Psoas muscle (tissue), 8 donors: ENCODE measurements around the gene ZP1. TPM values are rescaled to one million over a fixed set of nuclear protein-coding genes. Genes with fewer than 3 reads are reported as not detected.

Source experiments
- ATAC-seq, 4 donors: fragments of 200-7000 bp; cut with Tn5 transposase; one replicate each; pipeline ENCODE4 v1.9.1; 2020; ENCODE audit warnings: moderate library complexity in 3 of 4, mild to moderate bottlenecking in 2 of 4
- DNase-seq, 2 donors: peaks; one replicate each; pipeline ENCODE4 v3.0.0-alpha.2; 2020
- H3K27ac ChIP-seq: fragments of 200-600 bp; one replicate; pipeline ENCODE4 v1.8.0; 2022
- H3K27me3 ChIP-seq, 3 donors: fragments of 200-600 bp in 1 of 3; one replicate each; pipeline versions ENCODE4 v1.6.1 to v1.8.0; 2013 to 2022; ENCODE audit warnings: low read length in 2 of 3, mild to moderate bottlenecking in 2 of 3, moderate library complexity in 1 of 3; ENCODE audit not compliant: insufficient read depth in 3 of 3
- H3K36me3 ChIP-seq, 2 donors: fragments of 200-600 bp in 1 of 2; one replicate each; pipeline versions ENCODE4 v1.6.1 to v1.8.0; 2013 to 2022; ENCODE audit warnings: low read depth in 1 of 2, mild to moderate bottlenecking in 1 of 2, moderate library complexity in 1 of 2; ENCODE audit not compliant: insufficient read depth in 1 of 2
- H3K4me1 ChIP-seq: fragments of 200-600 bp; one replicate; pipeline ENCODE4 v1.8.0; 2022
- H3K4me3 ChIP-seq: fragments of 200-600 bp; one replicate; pipeline ENCODE4 v1.8.0; 2022; ENCODE audit warnings: mild to moderate bottlenecking
- H3K9me3 ChIP-seq: fragments of 200-600 bp; one replicate; pipeline ENCODE4 v1.8.0; 2022
- CTCF ChIP-seq: fragments of 200-600 bp; IDR thresholded peaks from one replicate; pipeline ENCODE4 v1.8.0; 2022; ENCODE audit warnings: antibody characterized with exemption
- WGBS, 3 donors: extraction: QIAGEN DNeasy Blood & Tissue Kit; methylation state at CpG; one replicate each; pipeline versions ENCODE4 v1.1.6 to v1.1.7; 2013; 5-methylcytosine and 5-hydroxymethylcytosine counted together
- intact Hi-C, 2 donors: fragments of 100-400 bp; cut with DNase I; formaldehyde crosslinking; loops; one replicate each; pipeline versions ENCODE4 v1.11.0 to v1.14.2; 2022
- polyA plus RNA-seq, 3 donors: library from polyadenylated mRNA; stranded (reverse); fragments of 200-250 nt; gene quantifications; one replicate each; pipeline ENCODE4 v1.2.3, GENCODE V29; 2013
- total RNA-seq, 4 donors: library from RNA; stranded (reverse); fragmentation: NEBNext Ultra II Directional in 2 of 4; extraction: Animal tissue kit (Norgen Biotek cat#: 25700) in 2 of 4; gene quantifications; one replicate each; pipeline versions ENCODE4 v1.2.1 to v1.2.4, GENCODE V29; 2021 to 2023
- donor health status: healthy with polysubstance abuse.
- donor health status: DM: no; HTN: no; CAD: no; lungs with moderate emphysema.
- donor health status: Bipolar disorder and iron deficiency.
- donor health status: healthy.
- donor health status: DM: yes; HTN: yes; CAD: no.
- donor health status: DM: no; HTN: no; CAD: no.
- donor health status: DM: no; HTN: no; CAD: no.
- donor health status: DM: yes; HTN: yes; CAD: no.

Gene ZP1
- total and polyA plus RNA-seq, 7 donors: 0.18 to 0.52 (median 0.29) TPM; not detected in 3

GRCh38 chr11:60831501-60832079 is 35.8 kb upstream of the ZP1 start:
- 49 to 54% (median 52%) methylated on average over 7 of the region's 7 CpGs for WGBS, 3 donors
- Histone ChIP-seq H3K4me3 (no peak overlapping the region), H3K9me3 (no peaks in the 10 kb centered on the region), H3K27me3 (no peaks in the 10 kb centered on the region), H3K27ac (no peak overlapping the region), H3K4me1 (peaks cover 7% of the 10 kb centered on the region), H3K36me3 (no peaks in the 10 kb centered on the region)
- DNase-seq (no peak), ATAC-seq (no peak)
- intact Hi-C loops: loop anchor here (1.0 to 10.0 kb wide), 5 partner anchors 57 to 356 kb away; no protein-coding TSS in a partner anchor
- TF ChIP-seq CTCF: no peak

GRCh38 chr11:60834742-60835533 is 32.4 kb upstream of the ZP1 start:
- no peaks in the 10 kb centered on the region for H3K27me3 ChIP-seq
- TF ChIP-seq CTCF: no peak
- intact Hi-C loops: loop anchor here (5.0 to 10.0 kb wide), 3 partner anchors 62 to 352 kb away; no protein-coding TSS in a partner anchor
- DNase-seq: no peak
- peaks cover 7% of the 10 kb centered on the region for H3K4me1 ChIP-seq
- no peaks in the 10 kb centered on the region for H3K9me3 ChIP-seq
- H3K4me3 ChIP-seq: no peak overlapping the region
- 50 to 59% (median 50%) methylated on average over 7 of the region's 7 CpGs for WGBS, 3 donors
- H3K27ac ChIP-seq: no peak overlapping the region
- no peak for ATAC-seq
- H3K36me3 ChIP-seq: no peaks in the 10 kb centered on the region

GRCh38 chr11:60835534-60835846 is 31.9 kb upstream of the ZP1 start:
- Histone ChIP-seq H3K4me1 (peaks cover 7% of the 10 kb centered on the region), H3K27me3 (no peaks in the 10 kb centered on the region), H3K36me3 (no peaks in the 10 kb centered on the region), H3K9me3 (no peaks in the 10 kb centered on the region), H3K4me3 (no peak overlapping the region), H3K27ac (no peak overlapping the region)
- TF ChIP-seq CTCF: no peak
- no peak for ATAC-seq
- DNase-seq: no peak
- intact Hi-C loops: loop anchor here in 1 of 2 donors (10.0 kb wide), 1 partner anchor 299 kb away; no protein-coding TSS in a partner anchor
- WGBS, 3 donors: 74 to 77% (median 77%) methylated on average over 3 of the region's 3 CpGs

GRCh38 chr11:60836866-60837515 is 30.4 kb upstream of the ZP1 start:
- ATAC-seq: no peak

More at GRCh38 chr11:60836866-60837515, 30.4 kb upstream of the ZP1 start:
- DNase-seq: peak in 1 of 2 donors; percentile 15
- Histone ChIP-seq H3K4me1 (peaks cover 9% of the 10 kb centered on the region), H3K27ac (no peak overlapping the region), H3K36me3 (no peaks in the 10 kb centered on the region), H3K9me3 (no peaks in the 10 kb centered on the region), H3K27me3 (no peaks in the 10 kb centered on the region), H3K4me3 (no peak overlapping the region)
- WGBS, 3 donors: 78 to 84% (median 82%) methylated on average over 9 of the region's 9 CpGs
- intact Hi-C loops: loop anchor here in 1 of 2 donors (10.0 kb wide), 1 partner anchor 298 kb away; no protein-coding TSS in a partner anchor
- no peak for TF ChIP-seq CTCF
